T-helper 17 cell (primary cell): ENCODE measurements around the gene PRPH. TPM values are rescaled to one million over a fixed set of nuclear protein-coding genes. Genes with fewer than 3 reads are reported as not detected.
"Not testable (repeated sequence)": the region's sequence is repeated elsewhere in the genome, so short reads cannot be mapped to it uniquely, and the experiment has no call there.

Source experiments
- ATAC-seq: fragments of 150-1000 bp; cut with Tn5 transposase; 2 replicates; pipeline ENCODE4 v1.10.0; 2021; ENCODE audit warnings: mild to moderate bottlenecking, moderate library complexity
- DNase-seq, 3 donors: peaks; one replicate each; pipeline versions ENCODE4 v3.0.0 to v3.0.0-alpha.2; 2020 to 2021
- H3K9me3 ChIP-seq: one replicate; pipeline ENCODE4 v1.7.0; 2013; ENCODE audit warnings: low read length, mild to moderate bottlenecking; ENCODE audit not compliant: control insufficient read depth, poor library complexity, severe bottlenecking
- H3K27ac Mint-ChIP-seq: one replicate; pipeline ENCODE4 v1.8.0; 2022; ENCODE audit warnings: mild to moderate bottlenecking, moderate library complexity, mixed read lengths
- H3K27me3 Mint-ChIP-seq: one replicate; pipeline ENCODE4 v1.8.0; 2022; ENCODE audit warnings: mixed read lengths
- H3K36me3 Mint-ChIP-seq: one replicate; pipeline ENCODE4 v1.8.0; 2022; ENCODE audit warnings: low read depth, mixed read lengths
- H3K4me1 Mint-ChIP-seq: one replicate; pipeline ENCODE4 v1.8.0; 2022; ENCODE audit warnings: mild to moderate bottlenecking, mixed read lengths
- H3K4me3 Mint-ChIP-seq: one replicate; pipeline ENCODE4 v1.8.0; 2022; ENCODE audit warnings: mild to moderate bottlenecking, moderate library complexity, mixed read lengths
- total RNA-seq, 4 donors: library from RNA in 2 of 4; stranded (reverse) in 2 of 4; gene quantifications; one replicate each; pipeline ENCODE4 v1.2.3 and lab custom pipeline; 2022 to 2026

PRPH gene
- total RNA-seq, 2 donors from 2014 or later = not detected

GRCh38 chr12:49325606-49326005 lies 30.7 kb downstream of the PRPH start:
- H3K36me3 Mint-ChIP-seq = no peaks in the 10 kb centered on the region
- no peak overlapping the region for H3K27ac Mint-ChIP-seq
- no peak for DNase-seq
- peaks cover 19% of the 10 kb centered on the region for H3K4me1 Mint-ChIP-seq
- no peak overlapping the region for H3K4me3 Mint-ChIP-seq
- H3K27me3 Mint-ChIP-seq = no peaks in the 10 kb centered on the region
- no peaks in the 10 kb centered on the region for H3K9me3 ChIP-seq
- no peak for ATAC-seq

DNA sequence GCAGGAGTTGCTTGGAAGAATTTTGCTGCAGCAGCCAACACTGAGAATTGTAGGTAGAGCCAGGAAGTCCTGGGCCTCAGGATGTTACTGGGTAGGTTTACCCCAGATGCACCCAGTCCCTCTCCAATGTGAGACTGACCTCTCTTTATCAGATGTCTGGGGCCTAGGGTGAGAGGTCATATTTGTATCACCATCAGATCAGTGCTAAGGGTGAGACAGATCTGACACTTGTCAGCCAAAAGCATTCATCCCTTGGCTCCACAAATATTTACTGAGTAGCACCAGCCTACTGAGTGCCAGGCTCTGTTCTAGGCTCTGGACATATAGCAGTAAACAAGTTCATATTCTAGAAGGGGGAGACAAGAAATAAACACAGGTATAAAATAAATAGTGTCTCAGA lies 32.4 kb downstream of the PRPH start:
- H3K4me1 Mint-ChIP-seq = peaks cover 14% of the 10 kb centered on the region
- H3K27me3 Mint-ChIP-seq = peaks cover 11% of the 10 kb centered on the region
- DNase-seq (no peak), ATAC-seq (no peak)
- no peaks in the 10 kb centered on the region for H3K36me3 Mint-ChIP-seq
- no peaks in the 10 kb centered on the region for H3K9me3 ChIP-seq
- H3K4me3 Mint-ChIP-seq = no peak overlapping the region
- no peak overlapping the region for H3K27ac Mint-ChIP-seq

GRCh38 chr12:49327887-49328286 lies 32.9 kb downstream of the PRPH start:
- no peak overlapping the region for H3K27ac Mint-ChIP-seq
- no peaks in the 10 kb centered on the region for H3K36me3 Mint-ChIP-seq
- ATAC-seq (no peak), DNase-seq (no peak)
- H3K27me3 Mint-ChIP-seq = peaks cover 16% of the 10 kb centered on the region
- peaks cover 15% of the 10 kb centered on the region for H3K4me1 Mint-ChIP-seq
- H3K9me3 ChIP-seq = no peaks in the 10 kb centered on the region
- no peak overlapping the region for H3K4me3 Mint-ChIP-seq

GRCh38 chr12:49328816-49329215 lies 33.9 kb downstream of the PRPH start:
- no peak for DNase-seq
- H3K9me3 ChIP-seq = no peaks in the 10 kb centered on the region
- ATAC-seq = no peak
- H3K27me3 Mint-ChIP-seq = peaks cover 21% of the 10 kb centered on the region
- H3K36me3 Mint-ChIP-seq = no peaks in the 10 kb centered on the region
- H3K4me3 Mint-ChIP-seq = no peak overlapping the region
- H3K27ac Mint-ChIP-seq = no peak overlapping the region
- peaks cover 9% of the 10 kb centered on the region for H3K4me1 Mint-ChIP-seq

GRCh38 chr12:49330032-49330619 lies 35.2 kb downstream of the PRPH start:
- Mint-ChIP-seq H3K36me3 (no peaks in the 10 kb centered on the region), H3K4me3 (no peak overlapping the region), H3K27ac (no peak overlapping the region), H3K27me3 (peaks cover 31% of the 10 kb centered on the region), H3K4me1 (peaks cover 10% of the 10 kb centered on the region)
- ATAC-seq (no peak), DNase-seq (no peak)
- no peaks in the 10 kb centered on the region for H3K9me3 ChIP-seq

- H3K4me1 Mint-ChIP-seq = peaks cover 12% of the 10 kb centered on the region
Measured at GRCh38 chr12:49330631-49331379, 35.9 kb downstream of the PRPH start.

DNA sequence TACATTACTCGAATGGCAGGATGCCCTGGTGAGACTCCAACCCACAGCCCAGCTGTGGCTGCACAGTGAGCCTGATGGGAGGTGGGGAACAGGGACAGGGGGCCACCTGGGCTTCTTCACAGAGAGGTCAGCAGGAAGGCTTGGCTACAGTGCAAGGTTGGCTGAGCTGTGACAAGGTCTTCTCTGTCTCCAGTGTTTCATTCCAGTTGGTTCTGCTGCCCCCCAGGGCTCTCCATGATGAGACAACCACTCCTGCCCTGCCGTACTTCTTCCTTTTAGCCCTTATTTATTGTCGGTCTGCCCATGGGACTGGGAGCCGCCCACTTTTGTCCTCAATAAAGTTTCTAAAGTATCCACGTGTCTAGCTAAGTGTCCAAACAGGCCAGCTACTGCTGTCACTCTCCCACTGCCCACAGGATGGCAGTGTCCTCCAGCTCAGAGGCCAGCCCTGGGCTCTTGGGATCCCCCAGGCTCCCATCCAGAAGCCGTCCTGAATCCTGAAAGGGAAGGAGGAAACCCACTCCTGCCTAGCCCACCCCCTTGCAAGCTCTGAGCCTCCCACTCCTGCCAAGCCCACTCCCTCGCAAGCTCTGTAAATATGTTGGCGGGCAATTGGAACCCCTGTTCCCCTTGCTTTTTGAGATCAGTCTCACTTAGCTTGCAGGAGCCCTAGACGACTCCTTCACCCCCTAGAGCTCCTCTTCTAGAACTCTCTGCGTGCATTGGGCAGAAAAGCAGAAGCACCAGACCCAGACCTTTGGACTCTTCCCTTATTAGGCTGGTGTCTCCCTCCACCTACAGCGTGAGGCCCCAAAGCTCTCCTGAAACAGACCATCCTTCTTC lies 36.7 kb downstream of the PRPH start:
- no peak for DNase-seq
- peak; percentile 50 for ATAC-seq
- no peak overlapping the region for H3K27ac Mint-ChIP-seq
- no peaks in the 10 kb centered on the region for H3K36me3 Mint-ChIP-seq
- H3K9me3 ChIP-seq = no peaks in the 10 kb centered on the region
- peaks cover 12% of the 10 kb centered on the region for H3K4me1 Mint-ChIP-seq
- no peak overlapping the region for H3K4me3 Mint-ChIP-seq
- H3K27me3 Mint-ChIP-seq = peaks cover 41% of the 10 kb centered on the region

More at GRCh38 chr12:49330631-49331379, 35.9 kb downstream of the PRPH start:
- no peak overlapping the region for H3K4me3 Mint-ChIP-seq
- no peaks in the 10 kb centered on the region for H3K9me3 ChIP-seq
- H3K27me3 Mint-ChIP-seq = peaks cover 38% of the 10 kb centered on the region
- ATAC-seq = no peak
- H3K27ac Mint-ChIP-seq = no peak overlapping the region
- no peak for DNase-seq
- H3K36me3 Mint-ChIP-seq = no peaks in the 10 kb centered on the region

DNA sequence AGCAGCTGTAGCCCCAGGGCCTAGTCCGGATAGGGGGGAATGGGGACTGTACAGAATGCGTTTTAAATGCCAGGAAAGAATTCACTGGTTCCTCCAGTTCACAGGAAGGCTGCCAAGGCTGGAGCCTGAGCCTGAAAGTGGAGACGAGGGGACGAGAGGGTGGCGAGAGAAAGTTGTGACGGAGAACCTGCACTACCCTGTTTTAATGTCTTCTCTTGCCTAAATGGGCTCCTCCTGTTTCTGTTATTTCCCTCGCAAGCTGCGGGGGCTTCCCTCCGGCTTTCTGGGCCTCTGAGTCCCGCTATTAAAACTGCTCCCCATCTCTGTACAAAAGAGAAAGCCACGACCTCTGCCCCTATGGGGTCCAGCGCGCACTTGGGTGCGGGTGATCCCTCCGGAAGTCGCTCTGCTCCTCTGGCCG lies 37.5 kb downstream of the PRPH start:
- no peak for ATAC-seq
- H3K9me3 ChIP-seq = no peaks in the 10 kb centered on the region
- H3K27ac Mint-ChIP-seq = no peak overlapping the region
- H3K4me3 Mint-ChIP-seq = peak overlapping the region; percentile 60
- H3K4me1 Mint-ChIP-seq = peaks cover 20% of the 10 kb centered on the region
- no peak for DNase-seq
- no peaks in the 10 kb centered on the region for H3K36me3 Mint-ChIP-seq
- peaks cover 49% of the 10 kb centered on the region for H3K27me3 Mint-ChIP-seq

GRCh38 chr12:49332891-49333371 lies 38.0 kb downstream of the PRPH start:
- H3K27ac Mint-ChIP-seq = no peak overlapping the region
- H3K4me3 Mint-ChIP-seq = peak overlapping the region; percentile 78
- H3K9me3 ChIP-seq = no peaks in the 10 kb centered on the region
- peaks cover 2% of the 10 kb centered on the region for H3K36me3 Mint-ChIP-seq
- H3K27me3 Mint-ChIP-seq = peaks cover 54% of the 10 kb centered on the region
- no peak for ATAC-seq
- DNase-seq = no peak
- peaks cover 22% of the 10 kb centered on the region for H3K4me1 Mint-ChIP-seq

- H3K4me3 Mint-ChIP-seq, H3K9me3 ChIP-seq, H3K27ac Mint-ChIP-seq, DNase-seq, H3K36me3 Mint-ChIP-seq, ATAC-seq: not testable (repeated sequence)
- H3K27me3 Mint-ChIP-seq = peaks cover 62% of the 10 kb centered on the region
- H3K4me1 Mint-ChIP-seq = peaks cover 24% of the 10 kb centered on the region
Measured at GRCh38 chr12:49333778-49334177, 38.8 kb downstream of the PRPH start.

DNA sequence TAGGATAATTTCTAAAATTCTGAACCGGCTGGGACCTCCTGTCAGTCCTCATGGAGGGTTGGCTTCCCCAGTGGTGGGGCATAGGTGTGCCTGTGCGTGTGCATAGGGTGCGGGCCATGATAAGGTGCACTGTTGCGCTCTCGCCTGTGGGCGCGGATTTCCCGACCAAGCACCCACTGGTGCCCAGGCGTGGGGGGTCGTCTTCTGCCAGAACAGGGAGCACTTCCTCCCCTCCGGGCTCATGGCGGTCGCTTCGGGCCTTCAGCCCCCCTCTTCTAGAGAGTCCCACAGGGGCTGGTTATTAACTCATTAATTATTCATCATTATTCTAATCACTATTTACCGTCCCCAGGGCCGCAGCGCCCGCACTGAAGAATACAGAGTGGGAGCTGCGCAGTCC lies 39.3 kb downstream of the PRPH start:
- H3K9me3 ChIP-seq = no peaks in the 10 kb centered on the region
- Mint-ChIP-seq H3K4me1 (peaks cover 24% of the 10 kb centered on the region), H3K4me3 (no peak overlapping the region), H3K36me3 (peaks cover 2% of the 10 kb centered on the region), H3K27me3 (peaks cover 67% of the 10 kb centered on the region), H3K27ac (no peak overlapping the region)
- ATAC-seq (no peak), DNase-seq (no peak)

DNA sequence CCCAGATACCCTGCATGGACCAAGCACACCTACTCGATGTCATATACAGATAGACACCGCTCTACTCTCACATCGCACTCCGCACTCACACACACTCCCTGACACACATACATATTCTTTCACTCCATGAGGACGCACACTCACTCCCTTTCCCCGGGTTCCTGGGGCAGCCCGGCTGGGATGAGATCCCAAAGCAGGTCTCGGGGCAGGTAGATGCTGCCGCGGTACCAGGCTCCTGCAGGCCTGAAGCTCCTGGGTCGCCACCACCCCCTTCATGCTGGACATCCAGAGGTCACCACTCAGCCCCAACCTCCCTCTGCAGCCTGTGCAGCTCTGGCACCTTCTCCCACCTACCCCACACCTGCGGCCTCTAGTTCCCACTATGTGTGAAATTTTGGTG lies 39.7 kb downstream of the PRPH start:
- no peak for DNase-seq
- no peak for ATAC-seq
- H3K4me3 Mint-ChIP-seq = no peak overlapping the region

More for the DNA sequence above, 39.7 kb downstream of the PRPH start:
- Mint-ChIP-seq H3K27ac (no peak overlapping the region), H3K27me3 (peaks cover 70% of the 10 kb centered on the region), H3K4me1 (peaks cover 24% of the 10 kb centered on the region), H3K36me3 (peaks cover 2% of the 10 kb centered on the region)
- no peaks in the 10 kb centered on the region for H3K9me3 ChIP-seq
